HL-60 (cell line): ENCODE measurements around the gene DENND4C.
"Not testable (repeated sequence)": the region's sequence is repeated elsewhere in the genome, so short reads cannot be mapped to it uniquely, and the experiment has no call there.

ENCODE experiments used
- CTCF ChIP-seq: IDR thresholded peaks from one replicate; pipeline ENCODE4 v1.5.1; 2011; ENCODE audit warnings: low read length, control low read depth, inconsistent platforms; ENCODE audit not compliant: insufficient read depth
- GABPA ChIP-seq: IDR thresholded peaks from 2 replicates; pipeline ENCODE4 v1.6.1; 2012; ENCODE audit warnings: low read depth
- POLR2AphosphoS5 ChIP-seq: IDR thresholded peaks from 2 replicates; pipeline ENCODE4 v1.6.1; 2012; ENCODE audit warnings: low read depth
- REST ChIP-seq: IDR thresholded peaks from 2 replicates; pipeline ENCODE4 v1.6.1; 2012; ENCODE audit warnings: low read depth; ENCODE audit not compliant: insufficient replicate concordance
- SPI1 ChIP-seq: IDR thresholded peaks from 2 replicates; pipeline ENCODE4 v1.6.1; 2012; ENCODE audit warnings: low read depth, mild to moderate bottlenecking, borderline replicate concordance

GRCh38 chr9:19403231-19403630, 172.7 kb downstream of the DENND4C start:
- not testable (repeated sequence) for TF ChIP-seq CTCF, POLR2AphosphoS5, SPI1, GABPA, REST
